Neural progenitor cell (in vitro differentiated cells): ENCODE results near the gene PSMB8. TPM values are rescaled to one million over a fixed set of nuclear protein-coding genes. Genes with fewer than 3 reads are reported as not detected.

Experiments used
- DNase-seq: peaks from one replicate; pipeline ENCODE4 v3.0.0-alpha.2; 2016; ENCODE audit warnings: low spot score
- H2AFZ ChIP-seq: fragments of 200-600 bp; sonication (generic); replicated peaks from 2 replicates; pipeline ENCODE4 v1.6.1; 2016; ENCODE audit warnings: antibody characterized with exemption
- H3F3A ChIP-seq: fragments of 200-600 bp; sonication (generic); 2 replicates; pipeline ENCODE4 v1.6.1; 2016; ENCODE audit warnings: antibody characterized with exemption, low read depth
- H3K27ac ChIP-seq: fragments of 200-600 bp; sonication (generic); 2 replicates; pipeline ENCODE4 v1.5.1; 2016; ENCODE audit warnings: mild to moderate bottlenecking
- H3K27me3 ChIP-seq: fragments of 200-600 bp; sonication (generic); 2 replicates; pipeline ENCODE4 v1.6.1; 2016; ENCODE audit warnings: mild to moderate bottlenecking, moderate library complexity
- H3K36me3 ChIP-seq: fragments of 200-600 bp; sonication (generic); 2 replicates; pipeline ENCODE4 v1.5.1; 2016
- H3K4me1 ChIP-seq: fragments of 200-600 bp; sonication (generic); 2 replicates; pipeline ENCODE4 v1.6.1; 2016; ENCODE audit warnings: mixed run types
- H3K4me2 ChIP-seq: fragments of 200-600 bp; sonication (generic); 2 replicates; pipeline ENCODE4 v1.6.1; 2016
- H3K4me3 ChIP-seq: fragments of 200-600 bp; sonication (generic); 2 replicates; pipeline ENCODE4 v1.5.1; 2016
- H3K79me2 ChIP-seq: fragments of 200-600 bp; sonication (generic); 2 replicates; pipeline ENCODE4 v1.6.1; 2016; ENCODE audit warnings: low read depth
- H3K9ac ChIP-seq: fragments of 200-600 bp; sonication (generic); 2 replicates; pipeline ENCODE4 v1.6.1; 2016
- H3K9me3 ChIP-seq: fragments of 200-600 bp; sonication (generic); 2 replicates; pipeline ENCODE4 v1.5.1; 2016; ENCODE audit warnings: low read depth
- H4K20me1 ChIP-seq: fragments of 200-600 bp; sonication (generic); 2 replicates; pipeline ENCODE4 v1.6.1; 2016; ENCODE audit warnings: low read depth
- H3K27ac Mint-ChIP-seq: 3 replicates; pipeline ENCODE4 v1.8.0; 2021; ENCODE audit warnings: mixed read lengths
- H3K27me3 Mint-ChIP-seq: 2 replicates; pipeline ENCODE4 v1.8.0; 2022; ENCODE audit warnings: low read depth, mild to moderate bottlenecking, inconsistent platforms, moderate library complexity, mixed read lengths; ENCODE audit not compliant: insufficient read depth
- H3K36me3 Mint-ChIP-seq: 3 replicates; pipeline ENCODE4 v1.8.0; 2021; ENCODE audit warnings: mixed read lengths
- H3K4me1 Mint-ChIP-seq: 3 replicates; pipeline ENCODE4 v1.8.0; 2021; ENCODE audit warnings: mixed read lengths
- H3K4me3 Mint-ChIP-seq: 3 replicates; pipeline ENCODE4 v1.8.0; 2021; ENCODE audit warnings: mild to moderate bottlenecking, moderate library complexity, mixed read lengths
- H3K9me3 Mint-ChIP-seq: 3 replicates; pipeline ENCODE4 v1.8.0; 2020; ENCODE audit warnings: mixed read lengths
- CTCF ChIP-seq: fragments of 200-600 bp; sonication (generic); IDR thresholded peaks from 2 replicates; pipeline ENCODE4 v1.5.1; 2017; ENCODE audit warnings: antibody characterized with exemption, mild to moderate bottlenecking
- EZH2 ChIP-seq: fragments of 200-600 bp; sonication (generic); IDR thresholded peaks from 2 replicates; pipeline ENCODE4 v1.6.1; 2017; ENCODE audit warnings: antibody characterized with exemption, mild to moderate bottlenecking, moderate library complexity
- EZH2phosphoT487 ChIP-seq: fragments of 200-600 bp; sonication (generic); IDR thresholded peaks from 2 replicates; pipeline ENCODE4 v1.6.1; 2017; ENCODE audit warnings: antibody characterized with exemption
- total RNA-seq: library from RNA; depleted of rRNA; stranded (reverse); fragments of >200 nt; gene quantifications from 2 replicates; pipeline ENCODE4 v1.2.3, GENCODE V29; 2015; ENCODE audit warnings: low replicate concordance

Gene PSMB8
- total RNA-seq, 1 donor from 2014 or later, result 2.2 TPM

DNA sequence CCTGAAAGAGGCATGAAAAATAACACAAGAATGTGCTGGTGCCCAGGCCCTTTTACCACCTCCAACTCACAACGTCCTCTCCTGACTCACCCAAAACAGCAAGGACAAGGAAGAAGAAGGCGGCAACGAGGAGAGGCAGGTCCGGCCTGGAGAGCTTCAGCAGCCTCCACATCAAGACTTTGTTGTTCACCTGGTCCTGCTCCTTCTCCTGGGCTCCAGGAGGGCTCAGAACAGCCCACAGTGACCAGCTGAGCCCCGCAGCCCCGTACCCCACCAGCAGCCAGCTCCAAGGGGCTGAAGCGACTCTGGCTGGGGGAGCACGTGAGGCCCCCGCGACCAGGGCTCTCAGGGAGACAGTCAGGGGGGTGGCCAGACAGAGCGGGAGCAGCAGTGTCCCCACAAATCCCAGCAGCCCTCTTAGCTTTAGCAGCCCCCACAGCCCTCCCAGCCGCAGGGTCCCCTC is 6.2 kb downstream of the PSMB8 start:
- H3K27ac Mint-ChIP-seq, result peak overlapping the region; percentile 40
- no peaks in the 10 kb centered on the region for H3K9me3 ChIP-seq
- H3K9me3 Mint-ChIP-seq, result no peaks in the 10 kb centered on the region
- no peaks in the 10 kb centered on the region for H3K36me3 ChIP-seq
- H3F3A ChIP-seq, result peaks cover 5% of the 10 kb centered on the region
- DNase-seq, result no peak
- H3K27me3 Mint-ChIP-seq, result peaks cover 22% of the 10 kb centered on the region
- peaks cover 6% of the 10 kb centered on the region for H3K4me1 Mint-ChIP-seq
- H3K4me1 ChIP-seq, result peaks cover 5% of the 10 kb centered on the region
- H3K27ac ChIP-seq, result no peak overlapping the region
- H3K4me3 ChIP-seq, result peak overlapping the region; percentile 67
- H3K4me2 ChIP-seq, result peak overlapping the region; percentile 71
- no peaks in the 10 kb centered on the region for H4K20me1 ChIP-seq
- TF ChIP-seq EZH2 (no peak), EZH2phosphoT487 (no peak), CTCF (no peak)
- peak overlapping the region; percentile 66 for H2AFZ ChIP-seq
- H3K27me3 ChIP-seq, result peaks cover 27% of the 10 kb centered on the region
- H3K9ac ChIP-seq, result no peak overlapping the region
- no peaks in the 10 kb centered on the region for H3K79me2 ChIP-seq
- H3K36me3 Mint-ChIP-seq, result no peaks in the 10 kb centered on the region
- H3K4me3 Mint-ChIP-seq, result peak overlapping the region; percentile 90

DNA sequence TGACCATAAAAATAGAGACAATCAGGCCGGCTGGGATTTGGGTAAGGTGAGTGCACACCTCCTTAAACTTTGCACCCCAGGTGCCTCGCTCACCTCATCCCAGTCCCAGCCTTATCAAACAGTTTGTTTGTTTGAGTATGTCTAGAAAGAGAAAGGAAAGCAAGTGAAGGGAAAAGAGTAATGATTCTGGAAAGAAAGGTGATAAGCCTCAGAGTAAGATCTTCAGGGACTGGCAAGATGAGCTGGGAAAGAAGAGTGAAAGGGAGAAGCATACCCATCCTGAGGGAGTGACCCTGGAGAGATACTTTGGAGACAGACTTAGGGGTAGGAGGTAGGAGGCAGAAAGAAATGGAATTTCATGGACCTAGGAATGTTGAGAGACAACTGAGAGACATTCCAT is 7.0 kb downstream of the PSMB8 start:
- peaks cover 15% of the 10 kb centered on the region for H3K27me3 Mint-ChIP-seq
- Histone ChIP-seq H3K36me3 (no peaks in the 10 kb centered on the region), H3K9ac (no peak overlapping the region), H3K27ac (no peak overlapping the region), H3K27me3 (peaks cover 19% of the 10 kb centered on the region), H2AFZ (no peak overlapping the region), H3K9me3 (no peaks in the 10 kb centered on the region), H3F3A (peaks cover 5% of the 10 kb centered on the region), H3K4me3 (no peak overlapping the region), H4K20me1 (no peaks in the 10 kb centered on the region), H3K79me2 (no peaks in the 10 kb centered on the region), H3K4me2 (no peak overlapping the region), H3K4me1 (peaks cover 5% of the 10 kb centered on the region)
- H3K36me3 Mint-ChIP-seq, result no peaks in the 10 kb centered on the region
- TF ChIP-seq CTCF (no peak), EZH2phosphoT487 (no peak), EZH2 (no peak)
- H3K4me3 Mint-ChIP-seq, result peak overlapping the region; percentile 79
- peak overlapping the region; percentile 40 for H3K27ac Mint-ChIP-seq
- no peaks in the 10 kb centered on the region for H3K9me3 Mint-ChIP-seq
- DNase-seq, result no peak
- peaks cover 6% of the 10 kb centered on the region for H3K4me1 Mint-ChIP-seq

- no peak for DNase-seq
- no peak overlapping the region for H3K9ac ChIP-seq
- H3F3A ChIP-seq, result peaks cover 5% of the 10 kb centered on the region
- peaks cover 14% of the 10 kb centered on the region for H3K27me3 ChIP-seq
- Mint-ChIP-seq H3K4me3 (no peak overlapping the region), H3K9me3 (no peaks in the 10 kb centered on the region), H3K27ac (no peak overlapping the region), H3K36me3 (no peaks in the 10 kb centered on the region), H3K27me3 (peaks cover 4% of the 10 kb centered on the region), H3K4me1 (peaks cover 6% of the 10 kb centered on the region)
- TF ChIP-seq EZH2 (no peak), CTCF (no peak), EZH2phosphoT487 (no peak)
- no peaks in the 10 kb centered on the region for H3K79me2 ChIP-seq
- H3K4me3 ChIP-seq, result no peak overlapping the region
- H4K20me1 ChIP-seq, result no peaks in the 10 kb centered on the region
- H3K27ac ChIP-seq, result no peak overlapping the region
- no peaks in the 10 kb centered on the region for H3K9me3 ChIP-seq
- no peak overlapping the region for H3K4me2 ChIP-seq
- no peak overlapping the region for H2AFZ ChIP-seq
- no peaks in the 10 kb centered on the region for H3K36me3 ChIP-seq
- H3K4me1 ChIP-seq, result peaks cover 5% of the 10 kb centered on the region
Observed at GRCh38 chr6:32835167-32835893, 8.5 kb downstream of the PSMB8 start.
